NCI-H187 (cell line): Measurements from ENCODE around the gene GFM2.
"Not testable (repeated sequence)": the region's sequence is repeated elsewhere in the genome, so short reads cannot be mapped to it uniquely, and the experiment has no call there.

ENCODE experiments used
- DNase-seq, 2 experiments: peaks; one replicate each; lab custom pipeline; 2025; lab: John Stamatoyannopoulos, UW

GFM2 gene

DNA sequence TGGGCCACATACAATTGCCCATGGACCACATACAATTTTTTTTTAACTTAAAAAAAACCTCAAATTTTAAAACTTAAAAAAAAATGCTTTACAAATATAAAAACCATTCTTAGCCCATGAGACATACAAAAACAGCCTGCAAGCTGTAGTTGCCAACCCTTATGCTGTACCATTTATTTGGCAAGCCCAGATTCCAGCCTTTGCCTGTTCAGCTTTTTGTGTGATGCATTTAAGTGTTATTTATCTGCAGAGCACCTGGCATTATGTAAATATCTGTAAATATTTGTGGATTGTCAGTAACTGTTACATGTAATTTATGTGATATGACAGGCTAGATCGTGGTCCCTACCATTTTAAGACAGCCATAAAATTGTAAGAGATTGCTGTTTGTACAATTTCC is 49.3 kb downstream of the GFM2 start:
- no peak for DNase-seq

DNA sequence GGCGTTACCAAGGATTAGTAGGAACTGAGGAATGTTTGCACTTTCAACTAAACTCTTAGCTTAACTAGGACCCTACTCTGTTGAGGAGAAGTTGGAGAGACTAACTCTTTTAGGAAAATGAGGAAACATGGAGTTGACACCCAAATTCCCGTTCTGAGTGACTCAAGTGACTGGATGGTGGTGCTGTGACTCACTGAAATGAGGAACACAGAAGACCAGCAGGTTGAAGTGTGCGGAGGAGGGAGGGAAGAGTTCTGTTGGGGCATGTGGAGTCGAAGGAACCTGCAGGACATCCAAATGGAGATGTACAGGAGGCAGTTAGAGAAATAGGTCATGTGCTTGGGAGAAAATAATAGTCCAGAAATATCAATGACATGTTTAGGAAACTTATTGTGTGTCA is 73.7 kb downstream of the GFM2 start:
- no peak for DNase-seq

DNA sequence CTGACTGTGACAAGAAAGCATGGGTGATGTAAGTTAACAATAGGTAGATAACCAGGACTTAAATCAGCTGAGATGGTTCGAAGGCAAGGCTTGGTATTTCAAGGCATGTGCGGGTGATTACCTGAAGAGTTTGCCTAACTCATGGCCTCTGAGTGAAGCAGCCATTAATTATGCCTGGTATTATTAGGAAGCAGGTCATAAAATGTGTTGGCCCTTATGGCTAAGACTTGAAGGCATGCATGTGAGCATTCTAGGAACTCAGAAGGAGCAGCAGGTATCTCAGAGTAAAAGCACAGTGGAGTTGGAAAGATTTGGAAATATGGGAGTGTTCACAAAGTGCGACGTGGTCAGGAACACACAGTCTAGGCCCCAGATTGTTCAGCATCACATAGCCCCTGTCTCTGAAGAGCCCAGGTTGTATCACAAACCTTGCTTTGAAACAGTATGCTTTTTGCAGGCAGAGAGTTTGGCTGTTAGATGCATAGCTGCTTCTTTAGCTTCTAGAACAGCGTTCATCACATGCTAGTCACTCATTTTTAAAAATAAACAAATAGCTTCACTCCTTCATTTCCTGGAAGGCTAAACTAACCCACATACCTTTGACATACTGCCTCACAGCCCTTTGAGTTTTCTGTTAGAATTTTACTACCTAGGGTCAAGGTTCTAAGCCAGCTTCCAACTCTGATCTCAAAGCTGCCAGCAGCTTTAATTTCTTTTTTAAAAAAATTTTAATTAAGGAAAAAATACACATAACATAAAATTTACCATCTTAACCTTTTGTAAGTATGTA is 79.8 kb downstream of the GFM2 start:
- no peak for DNase-seq

DNA sequence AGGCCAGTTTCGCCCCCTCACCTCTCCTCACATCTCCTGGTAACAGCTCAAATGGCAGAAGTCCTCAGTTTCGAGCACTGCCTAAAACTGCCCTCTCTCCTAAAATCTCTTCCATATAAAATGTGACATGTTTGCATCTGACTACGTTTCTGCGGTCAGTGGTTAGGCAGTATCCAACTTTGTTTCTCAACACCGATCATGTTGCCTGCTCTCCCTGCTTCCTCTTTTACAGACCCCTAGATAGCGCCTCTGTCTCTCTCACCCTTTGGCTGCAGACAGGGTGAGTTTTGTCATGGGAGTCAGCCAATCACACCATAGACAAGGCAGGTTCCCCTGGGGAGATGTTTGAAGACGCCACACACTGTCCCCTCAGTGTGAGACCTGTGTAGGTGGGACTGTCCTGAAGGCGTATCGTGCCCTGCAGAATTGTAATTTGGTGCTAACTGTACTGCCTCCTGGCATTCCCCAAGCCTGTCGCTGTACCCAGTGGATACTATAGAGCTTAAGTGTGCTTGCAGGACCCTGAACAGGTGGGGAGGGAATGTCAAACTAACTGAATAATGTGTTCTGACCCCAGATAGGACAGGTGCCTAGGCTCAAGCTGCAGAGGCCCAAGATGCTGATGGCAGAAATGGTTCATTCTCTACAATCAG is 80.8 kb downstream of the GFM2 start:
- DNase-seq, result no peak

DNA sequence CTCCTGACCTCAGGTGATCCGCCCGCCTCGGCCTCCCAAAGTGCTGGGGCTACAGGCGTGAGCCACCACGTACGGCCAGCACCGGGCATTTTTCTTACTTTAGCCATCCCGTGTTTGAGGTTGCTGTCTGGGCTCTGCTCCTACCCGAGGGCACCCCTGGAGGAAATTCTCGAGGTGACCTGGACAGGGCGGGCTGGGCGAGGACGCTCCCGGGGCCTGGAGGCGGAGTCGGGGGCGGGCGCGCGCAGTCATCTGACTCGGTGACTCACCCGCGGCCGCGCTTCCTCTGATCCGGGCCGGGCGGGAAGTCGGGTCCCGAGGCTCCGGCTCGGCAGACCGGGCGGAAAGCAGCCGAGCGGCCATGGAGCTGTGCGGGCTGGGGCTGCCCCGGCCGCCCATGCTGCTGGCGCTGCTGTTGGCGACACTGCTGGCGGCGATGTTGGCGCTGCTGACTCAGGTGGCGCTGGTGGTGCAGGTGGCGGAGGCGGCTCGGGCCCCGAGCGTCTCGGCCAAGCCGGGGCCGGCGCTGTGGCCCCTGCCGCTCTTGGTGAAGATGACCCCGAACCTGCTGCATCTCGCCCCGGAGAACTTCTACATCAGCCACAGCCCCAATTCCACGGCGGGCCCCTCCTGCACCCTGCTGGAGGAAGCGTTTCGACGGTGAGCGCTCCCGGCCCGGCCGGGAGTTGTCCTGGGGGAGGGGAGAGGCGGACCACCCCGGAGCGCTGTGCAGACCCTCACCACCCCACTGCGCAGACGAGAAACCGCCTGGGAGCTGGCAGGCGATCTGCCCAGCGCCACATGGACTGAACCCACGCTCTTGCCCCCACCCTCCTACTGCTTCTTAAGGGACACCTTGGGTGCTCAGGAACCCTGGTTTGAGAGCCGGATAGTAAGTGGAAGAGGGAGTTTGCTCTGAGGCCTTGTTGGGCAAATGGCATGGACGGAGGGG is 81.7 kb downstream of the GFM2 start, which contains the start of gene HEXB:
Gene HEXB, plus strand, starts transcription at position 334 of the 952 bp plus-strand sequence. Its CDS starts 28 bp downstream, at position 362.
- DNase-seq, result peak in 1 of 2 experiments; percentile 20

DNA sequence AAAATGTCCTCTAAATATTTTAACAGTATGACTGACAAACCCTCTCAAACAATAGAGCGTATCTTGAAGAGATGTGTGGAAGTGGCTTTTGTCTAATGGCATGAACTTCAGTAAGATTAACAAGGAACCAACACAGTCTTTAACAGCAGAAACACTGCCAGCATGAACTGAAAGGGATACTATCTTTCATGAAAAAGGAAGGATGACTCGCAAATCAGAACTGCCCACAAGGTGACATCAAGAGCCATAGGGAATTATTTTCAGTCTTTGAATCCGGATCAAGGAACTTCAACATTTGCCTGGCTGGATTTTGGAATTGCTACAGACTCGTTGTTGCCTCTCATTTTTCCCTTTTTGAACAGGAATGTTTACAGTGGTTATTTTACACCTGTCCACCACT is 87.0 kb downstream of the GFM2 start:
- DNase-seq, result no peak

DNA sequence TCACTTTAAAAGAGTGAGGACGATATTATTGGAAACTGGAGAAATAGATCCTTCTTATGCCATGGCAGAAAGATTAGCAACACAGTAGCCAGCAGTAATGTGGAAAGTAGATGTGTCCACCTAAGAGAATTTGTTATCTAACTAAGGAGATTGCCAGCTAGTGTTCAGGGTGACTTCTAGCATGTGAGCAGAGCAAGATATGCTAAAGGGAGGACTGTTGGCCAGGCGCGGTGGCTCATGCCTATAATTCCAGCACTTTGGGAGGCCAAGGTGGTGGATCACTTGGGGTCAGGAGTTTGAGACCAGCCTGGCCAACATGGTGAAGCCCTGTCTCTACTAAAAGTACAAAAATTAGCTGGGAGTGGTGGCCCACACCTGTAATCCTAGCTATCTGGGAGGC is 87.6 kb downstream of the GFM2 start:
- not testable (repeated sequence) for DNase-seq

DNA sequence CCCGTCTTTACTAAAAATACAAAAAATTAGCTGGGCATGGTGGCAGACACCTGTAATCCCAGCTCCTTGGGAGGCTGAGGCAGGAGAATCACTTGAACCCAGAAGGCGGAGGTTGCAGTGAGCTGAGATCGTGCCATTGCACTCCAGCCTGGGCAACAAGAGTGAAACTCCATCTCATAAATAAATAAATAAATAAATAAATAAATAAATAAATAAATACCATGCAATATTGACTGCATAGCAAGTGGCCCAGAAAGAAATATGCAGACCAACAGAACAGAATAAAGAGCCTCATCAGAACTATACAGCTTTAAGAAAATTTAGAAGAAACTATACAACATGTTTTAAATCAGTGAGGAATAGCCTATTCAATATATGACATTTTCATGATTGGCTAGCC is 88.8 kb downstream of the GFM2 start:
- not testable (repeated sequence) for DNase-seq

DNA sequence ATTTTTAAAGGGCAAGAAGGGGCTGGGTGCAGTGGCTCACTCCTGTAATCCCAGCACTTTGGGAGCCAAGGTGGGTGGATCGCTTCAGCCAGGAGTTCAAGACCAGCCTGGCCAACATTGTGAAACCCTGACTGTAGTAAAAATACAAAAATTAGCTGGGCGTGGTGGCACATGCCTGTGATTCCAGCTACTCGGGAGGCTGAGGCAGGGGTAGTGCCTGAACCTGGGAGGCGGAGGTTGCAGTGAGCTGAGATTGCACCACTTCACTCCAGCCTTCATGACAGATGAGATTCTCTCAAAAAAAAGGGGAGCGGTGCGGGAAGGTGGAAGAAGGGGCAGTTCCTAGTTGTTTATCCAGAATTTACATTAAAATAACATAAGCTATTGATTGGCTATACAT is 90.5 kb downstream of the GFM2 start:
- not testable (repeated sequence) for DNase-seq

DNA sequence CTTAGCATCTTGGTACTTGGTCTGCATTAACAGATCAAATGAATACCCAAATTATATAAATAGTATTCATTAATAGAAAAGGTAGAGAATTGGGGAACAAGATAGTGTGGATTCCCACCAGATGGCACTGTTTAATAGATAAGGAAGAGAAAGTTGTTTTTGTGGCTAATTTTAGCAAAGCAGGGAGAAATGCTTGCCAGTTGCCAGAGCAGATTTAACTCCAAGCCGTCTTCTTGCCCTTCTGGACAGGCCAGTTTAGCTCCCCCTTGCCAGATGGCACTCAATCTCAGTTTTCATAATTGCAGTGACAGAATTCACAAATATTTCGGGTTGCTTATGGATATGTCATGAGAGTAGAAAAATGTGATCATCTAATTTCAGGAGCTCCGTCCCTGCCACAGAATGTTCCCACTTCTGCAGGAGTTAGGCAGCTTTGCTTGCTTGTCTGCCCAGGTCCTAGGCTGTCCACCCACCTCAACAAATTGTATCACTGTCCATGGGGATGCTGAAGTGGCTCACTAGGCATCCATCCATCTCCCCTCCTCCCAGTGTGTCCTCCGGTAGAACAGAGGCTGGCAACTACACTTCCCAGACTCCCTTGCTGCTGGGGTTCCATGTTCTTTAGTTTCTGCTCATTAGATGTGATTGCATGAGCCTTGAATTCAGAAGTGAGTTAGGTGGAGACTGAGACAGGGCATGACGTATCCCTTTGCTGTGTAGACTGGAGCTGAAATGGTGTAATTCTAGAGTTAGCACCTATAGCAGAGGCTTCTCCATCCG is 93.7 kb downstream of the GFM2 start:
- DNase-seq, result no peak

DNA sequence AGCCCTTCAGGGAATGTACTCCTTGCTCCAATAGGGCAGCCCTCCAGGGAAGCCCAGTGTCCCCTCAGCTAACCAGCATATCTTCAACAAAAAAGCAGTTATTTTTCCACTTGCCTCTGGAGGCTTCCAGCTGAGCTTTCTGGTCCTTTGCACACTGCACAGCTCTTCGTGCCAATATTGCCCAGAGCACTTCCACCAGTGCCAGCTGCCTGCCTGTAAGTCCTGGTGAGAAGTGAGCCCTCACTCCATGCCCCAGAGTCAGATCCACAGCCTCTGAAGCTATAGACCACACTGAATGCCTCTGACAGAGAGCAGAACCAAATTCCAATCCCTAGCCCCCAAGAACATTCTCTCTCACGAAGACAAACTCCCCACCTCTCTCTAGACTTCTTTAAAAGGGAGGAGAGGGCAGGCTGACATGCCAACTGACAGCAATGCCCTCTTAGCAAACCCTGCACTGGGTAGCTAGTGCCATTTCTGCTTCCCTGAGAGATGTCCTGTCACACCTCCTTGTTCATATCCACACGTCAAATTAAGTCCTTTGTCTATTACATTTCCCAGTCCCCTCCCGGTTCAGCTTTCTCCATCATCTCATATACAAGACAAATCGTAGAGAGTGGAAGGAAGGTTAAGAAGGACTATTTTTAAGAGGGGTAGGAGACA is 94.6 kb downstream of the GFM2 start:
- DNase-seq, result no peak
